Activated CD4-positive, CD25-positive, alpha-beta regulatory T cell treated with anti-CD3 and anti-CD28 coated beads, Interleukin-2, amount 50 U/mL, for 72 hours (primary cell): ENCODE data around the gene CDX1.
"Not testable (repeated sequence)": the region's sequence is repeated elsewhere in the genome, so short reads cannot be mapped to it uniquely, and the experiment has no call there.

Experiments
- DNase-seq: peaks from one replicate; pipeline ENCODE4 v3.0.0; 2021

CDX1 gene

DNA sequence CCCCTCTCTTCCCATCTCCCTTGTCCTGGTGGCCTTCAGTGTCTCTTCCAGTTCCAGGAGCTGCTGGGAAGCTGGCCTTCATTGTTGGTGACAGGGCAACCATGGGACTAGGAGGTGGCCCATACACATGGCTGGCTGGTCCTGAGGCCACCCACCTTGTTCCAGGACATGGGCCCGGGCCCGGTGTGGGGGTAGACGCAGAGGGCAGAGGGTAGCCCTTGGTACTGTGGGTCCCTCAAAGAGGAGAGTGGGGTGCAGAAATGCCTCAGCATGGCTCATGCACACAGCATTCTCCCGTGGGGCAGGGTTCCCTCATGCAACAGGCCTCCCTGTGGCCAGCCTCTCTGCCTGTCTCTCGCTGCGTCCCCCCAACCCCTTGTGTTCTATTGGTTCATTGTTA lies 44.1 kb downstream of the CDX1 start:
- DNase-seq, result no peak

DNA sequence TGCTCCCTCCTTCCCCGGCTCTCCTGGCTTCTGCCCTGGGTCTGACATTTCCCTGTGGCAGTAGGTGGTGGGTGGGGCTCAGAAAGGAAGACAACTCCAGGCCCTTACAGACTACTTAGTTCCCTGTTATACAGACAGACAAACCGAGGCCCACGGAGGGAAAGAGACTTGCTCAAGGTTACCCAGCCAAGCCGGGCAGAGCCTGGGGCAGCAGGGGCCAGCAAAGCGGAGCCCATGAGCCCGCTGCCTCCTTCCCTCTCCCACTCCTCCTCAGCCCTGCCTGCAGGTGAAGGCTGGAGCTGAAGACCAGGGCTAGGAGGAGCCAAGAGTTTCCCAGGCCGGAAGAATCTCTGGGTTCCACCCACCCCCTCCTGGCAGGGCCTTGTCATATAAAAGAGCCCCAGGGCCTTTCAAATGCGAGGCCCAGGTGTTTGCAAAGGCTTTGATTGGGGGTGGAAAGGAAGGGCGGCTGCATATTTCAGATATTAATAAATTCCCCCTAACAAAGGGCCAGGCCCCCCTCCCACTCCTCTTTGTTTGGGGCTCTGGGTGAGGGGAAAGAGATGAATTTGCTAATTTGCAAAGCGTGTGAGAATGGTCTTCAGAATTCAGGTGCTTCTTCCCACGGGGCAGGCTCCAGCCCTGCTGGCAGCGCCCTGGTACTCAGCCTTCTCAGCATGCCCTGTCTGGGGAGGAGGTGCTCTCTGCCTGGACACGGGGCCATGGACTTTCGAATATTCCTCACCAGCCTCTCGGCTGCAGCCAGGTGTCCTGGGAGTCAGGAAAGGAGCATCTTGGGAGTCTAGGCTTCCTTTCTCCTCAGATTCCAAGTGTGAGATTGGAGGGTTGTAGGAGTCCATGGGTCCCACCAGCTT lies 44.8 kb downstream of the CDX1 start:
- DNase-seq, result no peak

DNA sequence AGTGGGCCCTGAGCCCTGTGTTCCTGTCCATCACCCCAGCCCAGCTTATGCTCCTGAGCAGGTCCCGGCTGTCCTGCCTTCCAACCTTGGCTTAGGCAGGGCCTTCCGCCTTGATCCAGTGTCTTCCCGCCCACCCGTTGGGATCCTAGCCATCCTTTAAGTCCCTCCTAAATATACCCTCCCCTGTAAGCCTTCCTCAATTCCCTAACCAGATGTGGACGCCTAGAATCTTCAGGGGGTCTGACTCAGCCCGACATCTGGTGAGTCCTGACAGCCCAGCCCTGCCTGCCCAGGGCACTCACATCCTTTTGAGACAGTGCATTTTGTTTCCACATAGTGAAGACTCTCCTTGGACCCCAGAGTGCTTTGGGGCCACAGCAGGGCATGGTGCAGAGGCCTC lies 47.0 kb downstream of the CDX1 start:
- no peak for DNase-seq

DNA sequence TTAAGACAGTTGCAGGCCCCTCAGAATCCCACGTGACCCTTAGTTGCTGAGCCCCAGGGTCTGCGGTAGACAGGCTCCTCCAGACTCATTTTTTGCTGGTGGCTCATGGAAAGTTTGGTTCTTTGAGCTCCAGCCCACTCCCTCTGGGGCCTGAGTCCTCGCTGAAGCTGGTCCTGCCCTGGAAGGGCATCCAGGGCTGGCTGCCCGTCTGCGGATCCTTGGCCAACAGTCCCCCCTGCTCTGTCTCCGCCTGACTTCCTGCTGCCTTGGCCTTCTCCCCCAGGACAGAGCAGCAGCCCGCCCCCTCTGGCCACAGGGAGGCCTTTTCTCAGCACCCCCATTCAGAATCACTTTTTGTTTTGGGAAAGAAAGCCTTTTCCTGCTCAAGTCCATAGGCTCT lies 47.7 kb downstream of the CDX1 start:
- no peak for DNase-seq

DNA sequence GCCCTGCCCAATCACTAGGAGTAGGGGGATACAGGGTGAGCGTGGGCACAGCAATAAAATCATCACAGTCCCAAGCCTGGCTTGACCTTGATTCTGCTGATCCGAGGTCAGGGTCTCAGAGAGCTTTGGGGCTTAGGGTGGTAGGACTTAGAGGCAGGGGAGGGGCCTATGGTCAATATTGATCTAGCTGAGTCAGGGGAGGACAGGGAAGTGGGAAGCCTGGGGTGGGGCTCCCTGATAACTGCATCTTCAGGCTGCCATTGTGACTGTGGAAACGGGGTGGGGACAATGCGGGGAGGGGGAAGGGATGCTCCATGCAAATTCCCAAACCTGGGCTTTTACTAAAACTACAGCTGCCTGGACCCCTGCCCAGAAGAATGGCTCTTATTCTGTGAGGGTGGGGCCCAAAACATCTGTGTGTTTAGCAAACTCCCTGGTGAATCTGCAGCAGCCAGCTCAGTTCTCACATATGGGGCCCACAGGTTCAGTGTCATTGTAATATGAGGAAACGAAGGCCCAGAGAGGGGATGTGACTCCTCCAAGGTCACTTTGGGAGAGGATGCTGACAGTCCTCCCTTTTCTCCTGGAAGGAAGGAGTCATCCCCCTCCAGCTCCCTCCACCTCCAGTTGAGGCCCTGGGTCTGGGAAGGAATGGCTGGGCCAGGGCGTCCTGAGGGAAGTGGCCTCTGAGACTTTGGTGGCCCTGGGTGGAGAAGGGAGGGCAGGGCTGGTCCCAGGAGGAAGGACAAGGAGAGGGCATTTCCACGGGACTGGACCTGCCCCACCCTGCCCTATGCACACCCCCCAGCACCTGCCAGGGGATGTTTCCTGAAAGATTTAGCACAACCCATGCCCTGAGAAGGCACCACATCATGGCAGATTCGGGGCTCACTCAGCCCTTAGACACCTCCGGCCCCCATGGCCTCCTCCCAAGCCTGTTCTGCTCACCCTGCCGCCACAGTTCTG lies 49.7 kb downstream of the CDX1 start:
- no peak for DNase-seq

DNA sequence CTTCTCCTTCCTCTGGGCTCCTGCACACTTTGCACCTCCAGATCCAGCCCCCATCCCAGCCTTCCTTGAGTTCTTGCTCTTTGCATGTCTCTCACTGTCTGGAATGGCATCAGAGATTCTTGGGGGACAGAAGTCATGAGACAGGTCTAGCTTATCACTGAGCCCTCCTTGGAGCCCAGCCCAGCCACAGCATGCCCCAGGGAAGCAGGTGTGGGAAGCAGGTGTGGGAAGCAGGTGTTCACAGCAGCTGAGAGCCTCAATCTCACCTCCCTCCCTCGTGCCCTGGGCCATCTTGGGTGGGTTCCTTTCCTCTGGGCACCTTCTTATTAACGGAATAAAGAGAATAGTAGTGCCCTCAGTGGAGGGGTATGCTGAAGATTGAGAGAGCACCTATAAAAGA lies 50.5 kb downstream of the CDX1 start:
- DNase-seq, result no peak

DNA sequence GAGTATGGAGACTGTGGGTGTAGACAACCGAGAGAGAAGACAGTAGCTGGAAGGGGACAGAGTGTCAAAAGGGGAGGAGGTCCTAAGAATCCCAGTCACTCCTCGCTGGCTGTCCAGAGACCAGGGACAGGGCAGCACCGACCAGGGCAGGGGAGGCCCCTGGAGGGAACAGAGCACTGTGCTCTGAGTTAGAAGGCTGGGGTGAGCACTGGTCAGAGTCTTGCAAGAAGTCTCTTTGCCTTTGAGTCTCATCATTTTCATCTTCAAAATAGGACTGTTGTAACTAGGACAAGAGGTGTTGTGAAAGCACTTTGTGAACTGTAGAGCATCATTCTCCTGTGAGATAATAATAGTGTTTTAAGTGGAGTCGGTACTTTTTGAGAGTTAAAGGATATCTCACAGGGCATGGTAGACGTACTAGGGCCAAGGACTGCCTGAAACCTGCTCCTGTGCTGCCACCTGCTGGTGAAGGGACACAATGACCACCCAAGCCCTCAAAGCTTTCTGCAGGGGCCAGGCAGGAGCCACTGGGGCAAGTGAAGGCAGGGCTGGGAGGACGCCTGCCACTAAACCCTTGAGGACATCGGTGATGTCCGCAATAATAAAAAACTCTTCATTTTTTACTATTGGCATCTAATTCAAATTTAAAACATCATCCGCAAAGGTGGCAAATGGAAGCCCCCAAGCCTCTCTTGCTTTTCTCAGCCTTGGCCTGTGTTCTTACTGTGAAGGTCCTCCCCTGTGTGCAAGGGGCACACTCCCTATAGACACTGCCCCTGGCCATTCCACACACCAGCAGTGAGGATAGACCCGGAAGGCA lies 51.5 kb downstream of the CDX1 start:
- DNase-seq, result peak; percentile 79

DNA sequence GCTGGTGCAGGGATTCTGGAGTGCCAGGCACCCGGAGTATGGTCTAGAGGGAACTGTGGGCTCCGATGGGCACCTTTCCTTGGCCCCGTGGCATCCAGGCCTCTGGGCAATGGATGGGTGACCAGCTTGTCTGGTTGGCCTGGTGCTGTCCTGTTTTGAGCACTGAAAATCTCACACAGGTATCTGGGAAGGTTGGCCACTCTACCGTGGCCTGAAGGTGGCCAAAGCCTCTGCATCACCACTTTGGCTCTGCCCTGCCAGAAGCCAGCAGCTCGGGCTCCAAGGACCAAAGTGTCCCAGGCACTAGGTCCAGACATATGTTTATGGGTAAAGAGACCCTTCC lies 52.1 kb downstream of the CDX1 start:
- DNase-seq, result no peak

DNA sequence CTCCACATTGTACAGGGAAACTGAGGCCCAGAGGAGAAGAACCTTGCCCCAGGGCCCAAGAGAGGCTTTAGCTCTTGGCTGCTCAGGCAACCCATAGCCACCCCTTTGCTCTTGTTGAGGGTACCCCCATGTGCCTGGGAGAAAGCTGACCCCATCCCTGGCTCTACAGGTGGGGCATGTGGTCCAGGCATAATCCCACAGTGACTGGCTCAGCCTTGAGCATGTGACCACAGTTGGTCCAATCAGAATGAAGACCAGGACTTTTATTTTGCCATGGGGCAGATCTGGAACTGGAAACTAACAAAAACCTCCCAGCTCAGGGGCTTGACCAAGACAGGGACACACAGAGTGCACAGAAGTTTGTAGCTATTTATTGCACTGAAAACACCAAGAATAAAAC lies 52.6 kb downstream of the CDX1 start:
- no peak for DNase-seq

DNA sequence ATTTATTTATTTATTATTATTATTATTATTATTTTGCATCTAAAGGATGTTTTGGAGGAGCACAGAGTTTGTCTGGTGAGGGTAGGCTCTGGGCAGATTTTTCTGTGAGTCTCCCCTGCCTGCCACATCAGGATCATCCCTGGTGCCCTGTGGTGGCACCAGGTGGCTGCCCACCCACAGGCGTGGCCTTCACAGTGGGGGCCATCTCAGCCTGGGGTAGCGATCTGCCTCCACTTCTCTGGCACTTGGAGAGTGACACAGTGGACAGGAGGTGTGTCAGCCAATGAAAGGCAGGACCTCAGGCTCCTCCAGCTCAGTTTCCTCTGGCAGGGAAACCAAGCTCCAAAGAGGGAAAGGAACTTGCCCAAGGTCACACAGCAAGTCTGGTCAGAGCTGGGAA lies 53.3 kb downstream of the CDX1 start:
- no peak for DNase-seq

DNA sequence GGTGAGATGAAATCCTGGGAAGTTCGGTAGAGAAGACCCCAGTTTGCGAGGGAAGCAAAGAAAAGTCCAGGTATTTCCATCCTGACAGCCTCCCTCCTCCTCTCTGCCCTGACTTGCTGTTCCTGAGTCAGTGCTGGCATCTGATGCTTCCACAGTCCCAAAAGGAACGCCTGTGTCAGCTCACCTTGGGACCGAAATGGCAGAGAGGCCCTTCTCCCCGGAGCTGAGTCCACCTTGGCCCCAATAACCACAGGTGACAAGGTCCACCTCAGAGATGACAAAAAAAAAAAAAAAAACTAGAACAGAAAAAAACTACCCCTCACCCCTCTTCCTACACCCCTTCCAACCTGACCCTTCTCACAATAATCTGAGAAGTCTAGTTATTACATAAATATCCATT lies 54.9 kb downstream of the CDX1 start:
- no peak for DNase-seq

DNA sequence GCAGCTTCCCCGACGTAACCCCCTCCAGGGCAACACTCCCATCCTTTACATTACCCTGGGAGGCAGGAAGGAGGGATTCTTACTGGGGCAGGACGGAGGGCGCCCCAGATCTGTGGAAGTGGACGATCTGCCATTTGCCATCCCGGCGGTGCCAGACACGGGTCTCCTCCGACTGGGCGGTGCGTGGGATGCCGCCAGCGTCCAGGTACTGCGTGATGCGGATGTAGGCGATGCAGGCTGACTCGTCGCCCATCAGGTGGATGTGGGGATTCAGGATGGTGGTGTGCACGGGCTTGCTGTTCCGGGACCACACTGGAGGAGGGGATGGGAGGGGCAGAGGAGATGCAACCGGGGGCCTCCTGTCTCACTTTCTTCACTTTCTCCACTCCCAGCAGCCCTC lies 56.3 kb downstream of the CDX1 start:
- no peak for DNase-seq

DNA sequence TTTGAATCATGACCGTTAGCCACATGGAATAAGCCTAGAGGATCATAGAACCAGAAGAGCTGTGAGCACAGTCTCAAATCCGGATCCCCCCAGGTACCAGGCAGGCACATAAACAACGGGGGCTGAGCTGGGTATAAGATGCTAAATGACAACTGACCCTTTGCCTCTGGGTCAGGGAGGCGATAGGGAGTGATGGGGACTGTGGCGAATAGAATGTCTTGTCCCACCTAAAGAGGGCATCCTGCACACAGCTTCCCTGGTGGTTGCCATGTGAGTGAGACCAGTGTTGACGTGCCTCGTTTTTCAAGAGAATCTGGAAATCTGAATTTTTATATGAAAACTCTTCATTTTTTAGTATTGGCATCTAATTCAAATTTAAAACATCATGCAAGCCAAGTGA lies 56.9 kb downstream of the CDX1 start:
- no peak for DNase-seq

DNA sequence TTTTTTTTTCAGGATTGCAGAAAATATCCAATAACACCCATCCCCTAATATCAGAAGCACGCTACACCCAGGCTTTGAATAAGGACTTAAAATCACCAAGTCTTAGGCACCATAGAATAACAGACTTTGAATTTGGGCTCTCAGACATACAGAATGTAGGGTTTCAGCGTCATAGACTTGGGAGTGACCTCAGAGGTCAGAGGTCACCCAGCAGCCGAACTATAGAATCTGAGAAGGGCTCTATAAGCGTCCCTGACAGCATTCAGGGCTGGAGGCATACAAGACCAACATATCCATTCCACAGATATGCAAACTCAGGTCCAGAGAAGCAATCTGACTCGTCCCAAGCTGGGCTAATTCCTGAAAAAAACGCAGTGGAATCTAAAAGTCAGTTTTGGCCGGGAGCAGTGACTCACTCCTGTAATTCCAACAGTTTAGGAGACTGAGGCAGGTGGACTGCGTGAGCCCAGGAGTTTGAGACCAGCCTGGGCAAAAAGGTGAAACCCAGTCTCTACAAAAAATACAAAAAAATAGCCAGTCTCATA lies 58.0 kb downstream of the CDX1 start:
- DNase-seq, result no peak

DNA sequence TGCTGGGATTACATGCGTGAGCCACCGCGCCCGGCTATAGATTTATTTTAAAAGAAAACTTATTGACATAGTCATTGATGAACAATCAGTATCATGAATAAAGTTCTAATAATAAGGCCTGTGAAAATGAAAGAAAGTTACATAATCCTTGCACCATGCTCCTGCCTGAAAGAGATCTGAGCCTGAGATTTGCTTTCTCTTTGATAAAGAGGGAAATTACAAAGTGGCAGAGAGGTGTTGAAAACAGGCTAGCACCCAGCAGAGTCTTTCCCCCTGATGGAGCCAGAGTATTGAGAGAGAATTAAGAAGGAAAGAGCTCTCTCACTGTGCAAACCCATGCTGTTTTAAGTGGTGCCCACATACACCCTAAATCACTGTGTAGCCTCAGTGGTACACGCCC lies 60.5 kb downstream of the CDX1 start:
- no peak for DNase-seq

DNA sequence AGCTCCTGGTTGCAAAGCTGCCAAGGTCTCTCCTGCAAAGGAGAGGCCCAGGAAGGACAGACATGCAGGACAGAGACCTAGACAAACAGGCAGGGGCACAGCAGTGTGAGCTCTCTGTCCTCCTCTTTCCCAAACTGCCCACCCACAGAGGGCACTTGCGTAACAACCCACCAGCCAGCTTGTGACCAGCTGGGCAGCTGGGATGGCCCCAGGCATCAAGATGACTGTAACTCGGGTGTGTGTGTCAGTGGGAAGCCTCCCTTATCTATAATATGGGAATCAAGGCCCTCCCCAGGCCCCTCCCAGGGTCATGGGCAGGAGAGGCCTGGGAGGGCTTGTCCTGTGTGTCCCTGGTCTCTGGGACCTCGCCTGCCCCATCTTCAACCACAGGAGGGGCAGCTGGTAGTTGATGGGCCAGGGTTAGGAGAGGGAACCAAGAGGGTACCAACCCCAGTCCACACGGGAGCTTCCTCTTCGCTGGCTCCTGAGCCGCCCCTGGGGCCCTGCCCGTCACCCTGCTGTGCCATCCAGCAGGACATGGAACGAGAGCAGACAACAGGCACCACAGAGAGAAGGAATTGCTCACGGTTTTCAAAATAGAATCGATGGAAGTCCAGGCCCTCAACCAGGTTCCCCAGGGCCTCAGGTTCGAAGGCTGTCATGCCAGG lies 61.2 kb downstream of the CDX1 start:
- no peak for DNase-seq

DNA sequence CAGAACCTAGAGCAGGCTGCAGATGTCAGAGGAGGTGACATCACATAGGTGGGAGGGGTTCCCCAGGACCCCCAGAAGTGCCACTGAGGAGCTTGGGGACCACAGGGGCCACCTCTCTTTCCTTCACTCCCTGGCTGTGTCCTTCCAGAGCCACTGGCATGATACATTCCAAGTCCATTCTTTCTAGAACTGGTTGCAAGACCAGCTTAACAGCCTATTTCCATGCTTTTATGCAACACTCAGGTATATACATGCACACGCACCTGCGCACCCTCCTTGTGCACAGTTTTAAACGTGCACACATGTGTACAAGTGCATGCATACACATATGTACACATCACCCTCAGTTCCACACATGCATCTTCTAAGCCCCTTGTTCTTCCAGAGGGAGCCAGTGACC lies 63.0 kb downstream of the CDX1 start:
- no peak for DNase-seq

DNA sequence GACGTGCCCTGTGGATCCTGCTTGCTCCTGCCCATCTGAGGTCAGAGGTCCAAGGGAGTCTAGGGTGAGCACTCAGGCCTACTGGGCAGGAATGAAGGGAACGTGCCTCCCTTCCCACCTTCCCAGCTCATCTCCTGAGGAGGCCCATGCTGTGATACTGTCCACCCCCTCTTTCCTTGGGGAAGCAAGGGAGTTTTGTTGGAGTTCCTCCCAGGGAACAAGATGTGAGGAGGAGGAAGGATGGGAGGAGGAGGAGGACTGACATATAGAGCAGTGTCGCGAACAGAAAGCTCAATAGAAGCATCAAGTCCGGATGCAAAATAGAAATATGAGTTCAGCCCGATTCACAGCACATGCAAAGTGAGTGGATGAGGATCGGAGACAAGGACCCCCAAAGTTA lies 64.3 kb downstream of the CDX1 start:
- no peak for DNase-seq

DNA sequence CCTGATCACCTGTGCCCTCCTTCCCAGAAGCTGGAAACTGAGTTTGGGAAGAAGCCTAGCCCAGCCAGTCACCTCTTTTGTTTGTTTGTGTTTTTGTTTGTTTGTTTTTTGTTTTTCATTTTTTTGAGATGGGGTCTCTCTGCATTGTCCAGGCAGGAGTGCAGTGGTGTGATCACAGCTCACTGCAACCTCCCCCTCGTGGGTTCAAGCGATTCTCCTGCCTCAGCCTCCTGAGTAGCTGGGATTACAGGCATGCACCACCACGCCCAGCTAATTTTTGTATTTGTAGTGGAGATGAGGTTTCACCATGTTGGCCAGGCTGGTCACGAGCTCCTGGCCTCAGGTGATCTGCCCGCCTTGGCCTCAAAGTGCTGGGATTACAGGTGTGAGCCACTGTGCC lies 67.1 kb downstream of the CDX1 start:
- DNase-seq, result not testable (repeated sequence)
